SU-DHL-6 (cell line): ENCODE measurements around the gene GPR82.

ENCODE experiments used
- H2AFZ ChIP-seq: fragments of 200-600 bp; sonication (generic); 2 replicates; pipeline ENCODE4 v1.6.1; 2014; ENCODE audit warnings: low read depth, mild to moderate bottlenecking, moderate library complexity, mixed read lengths, antibody characterized with exemption, low read length; ENCODE audit not compliant: severe bottlenecking
- H3F3A ChIP-seq: fragments of 200-600 bp; shearing (Covaris generic); 2 replicates; pipeline ENCODE4 v1.6.0; 2016; ENCODE audit warnings: antibody characterized with exemption, mild to moderate bottlenecking; ENCODE audit not compliant: insufficient read depth
- H3K27ac ChIP-seq: fragments of 200-600 bp; sonication (generic); 2 replicates; pipeline ENCODE4 v1.5.1; 2016; ENCODE audit warnings: low read depth, mild to moderate bottlenecking, low read length, moderate library complexity, mixed read lengths
- H3K27me3 ChIP-seq: fragments of 200-600 bp; sonication (generic), shearing (Covaris generic); 2 replicates; pipeline ENCODE4 v1.6.0; 2014; ENCODE audit warnings: mild to moderate bottlenecking, low read length
- H3K36me3 ChIP-seq: fragments of 200-600 bp; sonication (generic); 2 replicates; pipeline ENCODE4 v1.6.1; 2014; ENCODE audit warnings: mild to moderate bottlenecking, low read length, mixed read lengths
- H3K4me2 ChIP-seq: fragments of 300-600, 200-600 bp; shearing (Covaris generic), sonication (generic); 2 replicates; pipeline ENCODE4 v1.6.0; 2014; ENCODE audit warnings: low read length, low read depth, mild to moderate bottlenecking; ENCODE audit not compliant: poor library complexity, severe bottlenecking
- H3K4me3 ChIP-seq: fragments of 200-600 bp; sonication (generic); 2 replicates; pipeline ENCODE4 v1.5.1; 2014; ENCODE audit warnings: antibody characterized with exemption, low read length, mild to moderate bottlenecking, mixed read lengths; ENCODE audit not compliant: insufficient read depth, poor library complexity, severe bottlenecking
- H3K79me2 ChIP-seq: fragments of 200-600 bp; sonication (generic); 2 replicates; pipeline ENCODE4 v1.6.1; 2014; ENCODE audit warnings: mild to moderate bottlenecking, low read length, moderate library complexity; ENCODE audit not compliant: insufficient read depth
- H3K9ac ChIP-seq: fragments of 200-600 bp; sonication (generic); 2 replicates; pipeline ENCODE4 v1.7.0; 2014; ENCODE audit warnings: mild to moderate bottlenecking, low read length
- H3K9me2 ChIP-seq: fragments of 200-600 bp; sonication (generic); replicated peaks from 2 replicates; pipeline ENCODE4 v1.6.1; 2014; ENCODE audit warnings: low read length; ENCODE audit not compliant: insufficient read depth
- H3K9me3 ChIP-seq: fragments of 200-600 bp; sonication (generic); 2 replicates; pipeline ENCODE4 v1.6.1; 2014; ENCODE audit warnings: low read length, mixed read lengths; ENCODE audit not compliant: insufficient read depth
- H4K20me1 ChIP-seq: fragments of 200-600 bp; sonication (generic); 2 replicates; pipeline ENCODE4 v1.6.1; 2014; ENCODE audit warnings: low read depth, mild to moderate bottlenecking, antibody characterized with exemption, low read length, moderate library complexity, mixed read lengths
- CTCF ChIP-seq: fragments of 200-600 bp; sonication (generic); IDR thresholded peaks from one replicate; pipeline ENCODE4 v1.5.1; 2017; ENCODE audit warnings: antibody characterized with exemption, mild to moderate bottlenecking, low read length, moderate library complexity; ENCODE audit not compliant: insufficient read depth, poor library complexity, severe bottlenecking
- EZH2phosphoT487 ChIP-seq: fragments of 200-600 bp; sonication (generic), shearing (Covaris generic); conservative IDR thresholded peaks from 2 replicates; pipeline ENCODE4 v1.6.1; 2018; ENCODE audit warnings: mild to moderate bottlenecking, antibody characterized with exemption, low read length, moderate library complexity, mixed read lengths

Gene GPR82

GRCh38 chrX:41759817-41760216 is 35.8 kb downstream of the GPR82 start:
- Histone ChIP-seq H3K27me3 (no peaks in the 10 kb centered on the region), H3K4me3 (no peak overlapping the region), H3K4me2 (no peak overlapping the region), H3K36me3 (no peaks in the 10 kb centered on the region), H3K9me2 (no peaks in the 10 kb centered on the region), H3K9ac (no peak overlapping the region), H2AFZ (no peak overlapping the region), H3K27ac (no peak overlapping the region), H3K9me3 (no peaks in the 10 kb centered on the region), H3K79me2 (no peaks in the 10 kb centered on the region), H3F3A (no peaks in the 10 kb centered on the region), H4K20me1 (no peaks in the 10 kb centered on the region)
- TF ChIP-seq CTCF (no peak), EZH2phosphoT487 (no peak)

- Histone ChIP-seq H3K79me2 (no peaks in the 10 kb centered on the region), H3K4me2 (no peak overlapping the region), H3K9ac (no peak overlapping the region), H3K9me3 (no peaks in the 10 kb centered on the region), H4K20me1 (no peaks in the 10 kb centered on the region), H3K4me3 (no peak overlapping the region), H2AFZ (no peak overlapping the region), H3K27ac (no peak overlapping the region), H3K27me3 (no peaks in the 10 kb centered on the region), H3K36me3 (no peaks in the 10 kb centered on the region), H3F3A (no peaks in the 10 kb centered on the region), H3K9me2 (no peaks in the 10 kb centered on the region)
- TF ChIP-seq EZH2phosphoT487 (no peak), CTCF (no peak)
These were observed 37.2 kb downstream of the GPR82 start for GRCh38 chrX:41761169-41761568.

GRCh38 chrX:41761702-41762101 is 37.7 kb downstream of the GPR82 start:
- no peaks in the 10 kb centered on the region for H3K9me3 ChIP-seq
- H3K79me2 ChIP-seq: no peaks in the 10 kb centered on the region
- no peaks in the 10 kb centered on the region for H3K36me3 ChIP-seq
- TF ChIP-seq CTCF (no peak), EZH2phosphoT487 (no peak)
- no peaks in the 10 kb centered on the region for H4K20me1 ChIP-seq
- H3K4me3 ChIP-seq: no peak overlapping the region
- no peaks in the 10 kb centered on the region for H3K27me3 ChIP-seq
- H2AFZ ChIP-seq: no peak overlapping the region
- no peaks in the 10 kb centered on the region for H3K9me2 ChIP-seq
- no peaks in the 10 kb centered on the region for H3F3A ChIP-seq
- no peak overlapping the region for H3K4me2 ChIP-seq
- H3K27ac ChIP-seq: no peak overlapping the region
- H3K9ac ChIP-seq: no peak overlapping the region
